ENCODE measurements around the gene SPAG17.

- TF ChIP-seq EZH2phosphoT487 (IDR thresholded peaks at IDR 0.05; ENCODE audit: borderline replicate concordance, low read depth, low read length) (no peak), CTCF (conservative IDR thresholded peaks at IDR 0.05; ENCODE audit: low read length) (no peak)
Measured at GRCh38 chr1:118142546-118142945, 42.5 kb downstream of the SPAG17 start.

All from OCI-LY7 (cell line).